SU-DHL-6 (cell line): Measurements from ENCODE around the gene DPP3.
A peak's percentile ranks its signal among the peaks of the same experiment; 100 is the strongest.

Experiments used
- H2AFZ ChIP-seq: fragments of 200-600 bp; sonication (generic); 2 replicates; pipeline ENCODE4 v1.6.1; 2014; ENCODE audit warnings: low read depth, mild to moderate bottlenecking, moderate library complexity, mixed read lengths, antibody characterized with exemption, low read length; ENCODE audit not compliant: severe bottlenecking
- H3F3A ChIP-seq: fragments of 200-600 bp; shearing (Covaris generic); 2 replicates; pipeline ENCODE4 v1.6.0; 2016; ENCODE audit warnings: antibody characterized with exemption, mild to moderate bottlenecking; ENCODE audit not compliant: insufficient read depth
- H3K27ac ChIP-seq: fragments of 200-600 bp; sonication (generic); 2 replicates; pipeline ENCODE4 v1.5.1; 2016; ENCODE audit warnings: low read depth, mild to moderate bottlenecking, low read length, moderate library complexity, mixed read lengths
- H3K27me3 ChIP-seq: fragments of 200-600 bp; sonication (generic), shearing (Covaris generic); 2 replicates; pipeline ENCODE4 v1.6.0; 2014; ENCODE audit warnings: mild to moderate bottlenecking, low read length
- H3K36me3 ChIP-seq: fragments of 200-600 bp; sonication (generic); 2 replicates; pipeline ENCODE4 v1.6.1; 2014; ENCODE audit warnings: mild to moderate bottlenecking, low read length, mixed read lengths
- H3K4me2 ChIP-seq: fragments of 300-600, 200-600 bp; shearing (Covaris generic), sonication (generic); 2 replicates; pipeline ENCODE4 v1.6.0; 2014; ENCODE audit warnings: low read length, low read depth, mild to moderate bottlenecking; ENCODE audit not compliant: poor library complexity, severe bottlenecking
- H3K4me3 ChIP-seq: fragments of 200-600 bp; sonication (generic); 2 replicates; pipeline ENCODE4 v1.5.1; 2014; ENCODE audit warnings: antibody characterized with exemption, low read length, mild to moderate bottlenecking, mixed read lengths; ENCODE audit not compliant: insufficient read depth, poor library complexity, severe bottlenecking
- H3K79me2 ChIP-seq: fragments of 200-600 bp; sonication (generic); 2 replicates; pipeline ENCODE4 v1.6.1; 2014; ENCODE audit warnings: mild to moderate bottlenecking, low read length, moderate library complexity; ENCODE audit not compliant: insufficient read depth
- H3K9ac ChIP-seq: fragments of 200-600 bp; sonication (generic); 2 replicates; pipeline ENCODE4 v1.7.0; 2014; ENCODE audit warnings: mild to moderate bottlenecking, low read length
- H3K9me2 ChIP-seq: fragments of 200-600 bp; sonication (generic); replicated peaks from 2 replicates; pipeline ENCODE4 v1.6.1; 2014; ENCODE audit warnings: low read length; ENCODE audit not compliant: insufficient read depth
- H3K9me3 ChIP-seq: fragments of 200-600 bp; sonication (generic); 2 replicates; pipeline ENCODE4 v1.6.1; 2014; ENCODE audit warnings: low read length, mixed read lengths; ENCODE audit not compliant: insufficient read depth
- H4K20me1 ChIP-seq: fragments of 200-600 bp; sonication (generic); 2 replicates; pipeline ENCODE4 v1.6.1; 2014; ENCODE audit warnings: low read depth, mild to moderate bottlenecking, antibody characterized with exemption, low read length, moderate library complexity, mixed read lengths
- EZH2phosphoT487 ChIP-seq: fragments of 200-600 bp; sonication (generic), shearing (Covaris generic); conservative IDR thresholded peaks from 2 replicates; pipeline ENCODE4 v1.6.1; 2018; ENCODE audit warnings: mild to moderate bottlenecking, antibody characterized with exemption, low read length, moderate library complexity, mixed read lengths
- TF ChIP-seq, protein P1 (sequence below): fragments of 200-600 bp; sonication (generic); IDR thresholded peaks from one replicate; pipeline ENCODE4 v1.5.1; 2017; ENCODE audit warnings: antibody characterized with exemption, mild to moderate bottlenecking, low read length, moderate library complexity; ENCODE audit not compliant: insufficient read depth, poor library complexity, severe bottlenecking

DPP3 gene

DNA sequence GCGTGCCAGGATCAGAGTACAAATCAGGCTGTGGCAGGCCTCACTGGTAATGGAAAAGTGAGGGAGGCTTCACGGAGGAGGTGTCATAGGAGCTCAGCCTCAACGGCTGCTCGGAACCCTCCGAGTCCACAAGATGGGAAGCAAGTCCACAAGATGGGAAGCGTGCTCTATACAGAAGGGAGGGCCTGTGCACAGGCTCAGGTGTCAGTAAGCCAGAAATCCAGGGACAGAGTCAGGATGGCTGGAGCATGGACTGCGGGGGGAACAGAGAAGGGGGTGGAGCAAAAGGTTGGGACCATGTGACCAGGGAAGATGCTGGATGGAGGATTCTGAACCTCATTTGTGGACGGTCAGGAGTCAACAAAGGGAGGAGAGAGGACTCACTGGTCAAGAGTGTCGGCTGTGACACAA is 3.4 kb upstream of the DPP3 start:
- no peaks in the 10 kb centered on the region for H3K27me3 ChIP-seq
- no peak overlapping the region for H2AFZ ChIP-seq
- no peaks in the 10 kb centered on the region for H3F3A ChIP-seq
- no peak overlapping the region for H3K27ac ChIP-seq
- no peak overlapping the region for H3K4me2 ChIP-seq
- H3K36me3 ChIP-seq: no peaks in the 10 kb centered on the region
- H3K9me3 ChIP-seq: no peaks in the 10 kb centered on the region
- H3K79me2 ChIP-seq: 0 out of 2 replicates have a peak, but pooled peaks cover 11% of the 10 kb centered on the region
- no peaks in the 10 kb centered on the region for H3K9me2 ChIP-seq
- TF ChIP-seq EZH2phosphoT487: no peak
- TF ChIP-seq, protein P1, sequence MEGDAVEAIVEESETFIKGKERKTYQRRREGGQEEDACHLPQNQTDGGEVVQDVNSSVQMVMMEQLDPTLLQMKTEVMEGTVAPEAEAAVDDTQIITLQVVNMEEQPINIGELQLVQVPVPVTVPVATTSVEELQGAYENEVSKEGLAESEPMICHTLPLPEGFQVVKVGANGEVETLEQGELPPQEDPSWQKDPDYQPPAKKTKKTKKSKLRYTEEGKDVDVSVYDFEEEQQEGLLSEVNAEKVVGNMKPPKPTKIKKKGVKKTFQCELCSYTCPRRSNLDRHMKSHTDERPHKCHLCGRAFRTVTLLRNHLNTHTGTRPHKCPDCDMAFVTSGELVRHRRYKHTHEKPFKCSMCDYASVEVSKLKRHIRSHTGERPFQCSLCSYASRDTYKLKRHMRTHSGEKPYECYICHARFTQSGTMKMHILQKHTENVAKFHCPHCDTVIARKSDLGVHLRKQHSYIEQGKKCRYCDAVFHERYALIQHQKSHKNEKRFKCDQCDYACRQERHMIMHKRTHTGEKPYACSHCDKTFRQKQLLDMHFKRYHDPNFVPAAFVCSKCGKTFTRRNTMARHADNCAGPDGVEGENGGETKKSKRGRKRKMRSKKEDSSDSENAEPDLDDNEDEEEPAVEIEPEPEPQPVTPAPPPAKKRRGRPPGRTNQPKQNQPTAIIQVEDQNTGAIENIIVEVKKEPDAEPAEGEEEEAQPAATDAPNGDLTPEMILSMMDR: no peak
- no peak overlapping the region for H3K4me3 ChIP-seq
- no peak overlapping the region for H3K9ac ChIP-seq
- H4K20me1 ChIP-seq: no peaks in the 10 kb centered on the region

DNA sequence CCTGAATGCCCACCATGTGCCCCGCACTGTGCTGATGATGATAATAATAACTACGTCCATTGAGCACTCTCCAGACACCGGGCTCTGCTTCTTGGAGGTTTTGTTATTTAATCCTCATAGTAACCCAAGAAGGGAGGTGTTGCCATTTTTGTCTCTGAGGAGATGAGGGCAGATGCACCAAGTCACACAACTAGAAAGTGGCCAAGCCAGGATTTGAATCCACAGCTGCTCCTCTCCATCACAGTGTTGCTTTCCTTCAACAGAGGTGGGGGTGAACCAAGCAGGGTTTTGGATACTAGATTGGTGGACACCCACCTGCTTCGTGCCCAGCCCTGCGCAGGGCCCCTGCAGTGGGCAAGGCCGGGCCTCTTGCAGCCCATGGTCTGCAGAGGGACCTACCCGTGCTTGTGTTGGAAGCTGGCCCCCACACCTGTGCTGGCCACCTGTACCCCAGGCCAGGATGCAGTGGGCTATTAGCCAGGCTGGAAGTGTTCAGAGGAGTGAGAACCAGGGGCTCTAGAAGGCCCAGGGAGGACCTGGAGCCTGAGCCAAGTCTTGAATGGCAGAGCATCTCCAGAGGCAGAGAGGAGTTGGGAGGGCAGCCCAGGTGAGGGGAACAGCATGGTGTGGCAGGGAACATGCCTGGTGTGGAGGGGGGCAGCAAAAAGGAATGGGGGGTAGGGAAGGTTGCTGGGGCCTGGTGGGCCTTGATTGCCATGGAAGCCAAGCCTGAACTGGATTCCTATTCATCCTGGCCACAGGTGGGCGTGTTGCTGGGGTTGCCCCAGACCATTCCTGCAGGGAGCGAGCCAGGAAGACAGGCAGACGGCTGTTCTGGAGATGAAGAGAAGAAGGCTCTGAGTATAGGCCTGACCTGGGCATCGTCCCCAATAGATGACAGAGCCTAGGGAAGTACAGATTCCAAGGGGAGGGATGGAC is 2.7 kb upstream of the DPP3 start:
- H3K9me2 ChIP-seq: no peaks in the 10 kb centered on the region
- no peak overlapping the region for H3K27ac ChIP-seq
- H3K4me3 ChIP-seq: no peak overlapping the region
- no peaks in the 10 kb centered on the region for H4K20me1 ChIP-seq
- H3F3A ChIP-seq: no peaks in the 10 kb centered on the region
- H2AFZ ChIP-seq: no peak overlapping the region
- 0 out of 2 replicates have a peak, but pooled peaks cover 11% of the 10 kb centered on the region for H3K79me2 ChIP-seq
- H3K27me3 ChIP-seq: no peaks in the 10 kb centered on the region
- no peak overlapping the region for H3K4me2 ChIP-seq
- no peaks in the 10 kb centered on the region for H3K9me3 ChIP-seq
- TF ChIP-seq EZH2phosphoT487: no peak
- TF ChIP-seq, protein P1: no peak
- H3K36me3 ChIP-seq: no peaks in the 10 kb centered on the region
- no peak overlapping the region for H3K9ac ChIP-seq

DNA sequence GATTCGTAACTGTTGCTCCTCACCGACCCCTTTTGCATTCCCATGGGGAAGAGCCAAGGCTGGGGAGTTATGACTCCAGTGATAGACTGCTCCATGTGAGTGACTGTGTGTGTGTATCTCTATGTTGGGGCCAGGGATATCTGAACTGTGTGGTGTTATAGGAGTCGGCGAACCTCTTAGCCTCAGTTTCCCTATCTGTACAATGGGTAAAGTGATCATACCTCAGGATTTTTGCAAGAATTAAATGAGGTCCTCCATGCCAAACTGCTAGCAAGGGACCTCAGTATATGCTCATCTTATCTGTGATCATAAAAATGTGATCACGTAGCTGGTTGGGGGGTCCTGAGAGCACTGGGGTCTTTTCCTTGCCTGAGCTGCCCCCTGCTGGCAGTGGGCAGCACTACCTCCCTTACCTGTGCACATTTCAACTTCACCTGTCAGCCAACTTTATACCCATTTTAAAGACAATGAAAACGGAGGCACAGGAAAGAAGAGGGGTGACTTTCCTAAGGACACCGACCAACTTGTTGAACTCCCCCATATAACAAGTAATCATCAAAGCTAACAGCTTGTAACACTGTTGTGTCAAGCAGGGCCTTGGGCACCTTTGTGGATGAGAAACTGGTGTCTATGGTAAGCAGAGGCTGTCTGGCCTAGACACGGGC is 1.4 kb upstream of the DPP3 start:
- H3K4me2 ChIP-seq: peak overlapping the region; percentile 75
- H3K36me3 ChIP-seq: no peaks in the 10 kb centered on the region
- no peak overlapping the region for H2AFZ ChIP-seq
- H4K20me1 ChIP-seq: no peaks in the 10 kb centered on the region
- H3K9me3 ChIP-seq: no peaks in the 10 kb centered on the region
- H3K9ac ChIP-seq: peak overlapping the region; percentile 77
- no peak for TF ChIP-seq EZH2phosphoT487
- TF ChIP-seq, protein P1: peak; percentile 95
- H3K9me2 ChIP-seq: no peaks in the 10 kb centered on the region
- H3F3A ChIP-seq: no peaks in the 10 kb centered on the region
- 0 out of 2 replicates have a peak, but pooled peaks cover 11% of the 10 kb centered on the region for H3K79me2 ChIP-seq
- no peaks in the 10 kb centered on the region for H3K27me3 ChIP-seq
- H3K4me3 ChIP-seq: peak overlapping the region; percentile 85
- no peak overlapping the region for H3K27ac ChIP-seq
